ENCODE data around the gene MED25. TPM values are rescaled to one million over a fixed set of nuclear protein-coding genes. Genes with fewer than 3 reads are reported as not detected.

Gene MED25
- total RNA-seq, 2 experiments from 2014 or later = 57.9 to 62.7 TPM

- H3K9me3 Mint-ChIP-seq = no peaks in the 10 kb centered on the region
- POLR2A ChIA-PET = no interaction called here
- CTCF ChIA-PET = interaction anchor here (1.2 kb wide), 1 partner anchor 10 kb away, joined by 3 read pairs; no protein-coding TSS in a partner anchor
- H3K27me3 Mint-ChIP-seq = no peaks in the 10 kb centered on the region
- H3K27ac Mint-ChIP-seq = no peak overlapping the region
- peaks cover 42% of the 10 kb centered on the region for H3K36me3 Mint-ChIP-seq (ENCODE audit: low read depth)
- H3K4me1 Mint-ChIP-seq = no peaks in the 10 kb centered on the region
- DNase-seq = no peak
- H3K4me3 Mint-ChIP-seq = no peak overlapping the region
Observed at GRCh38 chr19:49786376-49786820, 31.7 kb upstream of the MED25 start.

GRCh38 chr19:49787746-49788145, 30.3 kb upstream of the MED25 start:
- Mint-ChIP-seq H3K27me3 (no peaks in the 10 kb centered on the region), H3K27ac (no peak overlapping the region), H3K4me1 (no peaks in the 10 kb centered on the region), H3K4me3 (no peak overlapping the region), H3K9me3 (no peaks in the 10 kb centered on the region), H3K36me3 (ENCODE audit: low read depth) (peaks cover 47% of the 10 kb centered on the region)
- ChIA-PET POLR2A (no interaction called here), CTCF (no interaction called here)
- no peak for DNase-seq

- no peak for DNase-seq
- H3K4me3 Mint-ChIP-seq = no peak overlapping the region
- H3K9me3 Mint-ChIP-seq = no peaks in the 10 kb centered on the region
- ChIA-PET POLR2A (no interaction called here), CTCF (no interaction called here)
- H3K36me3 Mint-ChIP-seq (ENCODE audit: low read depth) = peaks cover 42% of the 10 kb centered on the region
- no peaks in the 10 kb centered on the region for H3K27me3 Mint-ChIP-seq
- H3K27ac Mint-ChIP-seq = no peak overlapping the region
- H3K4me1 Mint-ChIP-seq = no peaks in the 10 kb centered on the region
Observed at GRCh38 chr19:49788857-49789256, 29.2 kb upstream of the MED25 start.

GRCh38 chr19:49790866-49791265, 27.2 kb upstream of the MED25 start:
- ChIA-PET POLR2A (no interaction called here), CTCF (no interaction called here)
- DNase-seq = no peak
- Mint-ChIP-seq H3K4me3 (no peak overlapping the region), H3K9me3 (no peaks in the 10 kb centered on the region), H3K27ac (no peak overlapping the region), H3K36me3 (ENCODE audit: low read depth) (peaks cover 40% of the 10 kb centered on the region), H3K4me1 (no peaks in the 10 kb centered on the region), H3K27me3 (no peaks in the 10 kb centered on the region)

GRCh38 chr19:49791776-49792445, 26.2 kb upstream of the MED25 start:
- ChIA-PET POLR2A (no interaction called here), CTCF (no interaction called here)
- no peak for DNase-seq
- peaks cover 44% of the 10 kb centered on the region for H3K36me3 Mint-ChIP-seq (ENCODE audit: low read depth)
- no peak overlapping the region for H3K27ac Mint-ChIP-seq
- no peaks in the 10 kb centered on the region for H3K9me3 Mint-ChIP-seq
- H3K4me3 Mint-ChIP-seq = no peak overlapping the region
- no peaks in the 10 kb centered on the region for H3K27me3 Mint-ChIP-seq
- no peaks in the 10 kb centered on the region for H3K4me1 Mint-ChIP-seq

- H3K4me1 Mint-ChIP-seq = no peaks in the 10 kb centered on the region
- DNase-seq = no peak
- no peak overlapping the region for H3K4me3 Mint-ChIP-seq
- ChIA-PET POLR2A (interaction anchor here (0.7 kb wide), 1 partner anchor 26 kb away, joined by 3 read pairs; the partner anchor contains the start of gene AP2A1), CTCF (interaction anchor here (0.7 kb wide), 1 partner anchor 14 kb away, joined by 3 read pairs; no protein-coding TSS in a partner anchor)
- H3K27me3 Mint-ChIP-seq = no peaks in the 10 kb centered on the region
- no peaks in the 10 kb centered on the region for H3K9me3 Mint-ChIP-seq
- H3K36me3 Mint-ChIP-seq (ENCODE audit: low read depth) = peaks cover 41% of the 10 kb centered on the region
- no peak overlapping the region for H3K27ac Mint-ChIP-seq
Observed at GRCh38 chr19:49792829-49793560, 25.1 kb upstream of the MED25 start.

GRCh38 chr19:49793561-49793840, 24.6 kb upstream of the MED25 start:
- Mint-ChIP-seq H3K9me3 (no peaks in the 10 kb centered on the region), H3K4me3 (no peak overlapping the region), H3K27ac (no peak overlapping the region), H3K4me1 (no peaks in the 10 kb centered on the region), H3K36me3 (ENCODE audit: low read depth) (peaks cover 37% of the 10 kb centered on the region), H3K27me3 (no peaks in the 10 kb centered on the region)
- ChIA-PET POLR2A (interaction anchor here (0.7 kb wide), 1 partner anchor 27 kb away, joined by 3 read pairs; the partner anchor contains the start of gene AP2A1), CTCF (interaction anchor here (0.7 kb wide), 1 partner anchor 14 kb away, joined by 3 read pairs; no protein-coding TSS in a partner anchor)
- no peak for DNase-seq

- CTCF ChIA-PET = interaction anchor here (1.4 kb wide), 2 partner anchors 10 to 18 kb away, joined by 3 to 4 read pairs; partner anchors contain the start of gene FUZ
- no peak overlapping the region for H3K27ac Mint-ChIP-seq
Observed at GRCh38 chr19:49795615-49796014, 22.5 kb upstream of the MED25 start.

GRCh38 chr19:49798574-49798973, 19.5 kb upstream of the MED25 start:
- CTCF ChIA-PET = interaction anchor here (0.6 to 1.2 kb wide), 2 partner anchors 9 to 13 kb away, joined by 3 to 4 read pairs; no protein-coding TSS in a partner anchor

More at GRCh38 chr19:49795615-49796014, 22.5 kb upstream of the MED25 start:
- Mint-ChIP-seq H3K36me3 (ENCODE audit: low read depth) (peaks cover 36% of the 10 kb centered on the region), H3K4me3 (no peak overlapping the region), H3K9me3 (no peaks in the 10 kb centered on the region), H3K27me3 (no peaks in the 10 kb centered on the region), H3K4me1 (no peaks in the 10 kb centered on the region)
- POLR2A ChIA-PET = no interaction called here
- DNase-seq = no peak

GRCh38 chr19:49799271-49799797, 18.8 kb upstream of the MED25 start:
- H3K27me3 Mint-ChIP-seq = no peaks in the 10 kb centered on the region
- ChIA-PET CTCF (no interaction called here), POLR2A (no interaction called here)
- no peak overlapping the region for H3K4me3 Mint-ChIP-seq
- no peak for DNase-seq
- H3K9me3 Mint-ChIP-seq = no peaks in the 10 kb centered on the region
- no peaks in the 10 kb centered on the region for H3K4me1 Mint-ChIP-seq
- no peak overlapping the region for H3K27ac Mint-ChIP-seq
- H3K36me3 Mint-ChIP-seq (ENCODE audit: low read depth) = peaks cover 37% of the 10 kb centered on the region

More at GRCh38 chr19:49798574-49798973, 19.5 kb upstream of the MED25 start:
- Mint-ChIP-seq H3K27ac (no peak overlapping the region), H3K27me3 (no peaks in the 10 kb centered on the region), H3K9me3 (no peaks in the 10 kb centered on the region), H3K4me3 (no peak overlapping the region), H3K36me3 (ENCODE audit: low read depth) (peaks cover 36% of the 10 kb centered on the region), H3K4me1 (no peaks in the 10 kb centered on the region)
- POLR2A ChIA-PET = no interaction called here
- DNase-seq = no peak

- Mint-ChIP-seq H3K27me3 (no peaks in the 10 kb centered on the region), H3K4me1 (no peaks in the 10 kb centered on the region), H3K36me3 (ENCODE audit: low read depth) (peaks cover 35% of the 10 kb centered on the region), H3K9me3 (no peaks in the 10 kb centered on the region), H3K4me3 (no peak overlapping the region), H3K27ac (no peak overlapping the region)
- no peak for DNase-seq
- CTCF ChIA-PET = no interaction called here
- POLR2A ChIA-PET = no interaction called here
Observed at GRCh38 chr19:49799798-49800376, 18.2 kb upstream of the MED25 start.

GRCh38 chr19:49800771-49801170, 17.3 kb upstream of the MED25 start:
- CTCF ChIA-PET = interaction anchor here (1.0 kb wide), 1 partner anchor 12 kb away, joined by 3 read pairs; the partner anchor contains the start of gene FUZ

GRCh38 chr19:49801401-49801888, 16.6 kb upstream of the MED25 start:
- H3K4me1 Mint-ChIP-seq = peaks cover 3% of the 10 kb centered on the region
- ChIA-PET POLR2A (no interaction called here), CTCF (interaction anchor here (1.0 kb wide), 1 partner anchor 12 kb away, joined by 3 read pairs; the partner anchor contains the start of gene FUZ)
- peaks cover 31% of the 10 kb centered on the region for H3K36me3 Mint-ChIP-seq (ENCODE audit: low read depth)
- no peaks in the 10 kb centered on the region for H3K27me3 Mint-ChIP-seq
- no peak overlapping the region for H3K27ac Mint-ChIP-seq
- no peak for DNase-seq
- H3K4me3 Mint-ChIP-seq = no peak overlapping the region
- H3K9me3 Mint-ChIP-seq = no peaks in the 10 kb centered on the region

More at GRCh38 chr19:49800771-49801170, 17.3 kb upstream of the MED25 start:
- peaks cover 32% of the 10 kb centered on the region for H3K36me3 Mint-ChIP-seq (ENCODE audit: low read depth)
- no peak overlapping the region for H3K4me3 Mint-ChIP-seq
- H3K27ac Mint-ChIP-seq = no peak overlapping the region
- POLR2A ChIA-PET = no interaction called here
- no peaks in the 10 kb centered on the region for H3K4me1 Mint-ChIP-seq
- DNase-seq = no peak
- no peaks in the 10 kb centered on the region for H3K9me3 Mint-ChIP-seq
- no peaks in the 10 kb centered on the region for H3K27me3 Mint-ChIP-seq
